ENCODE results near the gene CCDC192. TPM values are rescaled to one million over a fixed set of nuclear protein-coding genes. Genes with fewer than 3 reads are reported as not detected.
A peak's percentile ranks its signal among the peaks of the same experiment; 100 is the strongest.

Gene CCDC192
- total RNA-seq, 1 experiment from 2014 or later: 0.52 TPM

DNA sequence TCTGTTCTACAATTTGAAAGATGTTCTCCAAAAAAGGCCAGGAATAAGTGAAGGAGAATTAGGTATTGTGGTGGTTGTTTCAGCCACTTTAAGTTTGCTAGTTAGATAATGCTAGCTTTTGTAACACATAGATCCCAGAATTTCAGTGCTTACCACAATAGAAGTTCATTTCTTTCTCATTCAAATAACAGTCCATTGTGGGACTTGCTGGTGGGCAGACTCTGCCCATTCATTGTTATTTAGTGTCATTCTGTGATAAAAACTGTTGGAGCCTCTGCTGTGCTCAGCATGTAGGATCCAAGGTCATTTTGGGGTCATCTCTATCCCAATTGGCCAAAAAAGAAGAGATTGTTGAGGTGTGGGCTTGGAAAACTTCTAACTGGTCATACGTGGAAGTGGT, 106.8 kb downstream of the CCDC192 start:
- ATAC-seq (peak; percentile 55), DNase-seq (ENCODE audit: low spot score) (no peak)
- peaks cover 41% of the 10 kb centered on the region for H3K4me1 Mint-ChIP-seq
- ChIA-PET CTCF (no interaction called here), POLR2A (no interaction called here)
- H3K27me3 Mint-ChIP-seq (ENCODE audit: low read depth): no peaks in the 10 kb centered on the region; the same call in 1 of the 2 replicates
- H3K36me3 Mint-ChIP-seq: no peaks in the 10 kb centered on the region
- no peak overlapping the region for H3K27ac Mint-ChIP-seq
- H3K9me3 Mint-ChIP-seq: no peaks in the 10 kb centered on the region
- TF ChIP-seq, protein P1, sequence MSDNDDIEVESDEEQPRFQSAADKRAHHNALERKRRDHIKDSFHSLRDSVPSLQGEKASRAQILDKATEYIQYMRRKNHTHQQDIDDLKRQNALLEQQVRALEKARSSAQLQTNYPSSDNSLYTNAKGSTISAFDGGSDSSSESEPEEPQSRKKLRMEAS (CRISPR knock-in tag; IDR thresholded peaks at IDR 0.05): no peak
- no peak for TF ChIP-seq GRHL2 (CRISPR knock-in tag; IDR thresholded peaks at IDR 0.05; ENCODE audit: insufficient replicate concordance, severe bottlenecking)
- no peak for TF ChIP-seq EMX1 (CRISPR knock-in tag; IDR thresholded peaks at IDR 0.05)
- TF ChIP-seq SMAD4 (CRISPR knock-in tag; IDR thresholded peaks at IDR 0.05): no peak
- TF ChIP-seq NR1H2 (CRISPR knock-in tag; IDR thresholded peaks at IDR 0.05): no peak
- TF ChIP-seq MXD4 (CRISPR knock-in tag; IDR thresholded peaks at IDR 0.05; ENCODE audit: borderline replicate concordance): no peak
- TF ChIP-seq ATF1 (CRISPR knock-in tag; IDR thresholded peaks at IDR 0.05): no peak
- TF ChIP-seq, protein P2, sequence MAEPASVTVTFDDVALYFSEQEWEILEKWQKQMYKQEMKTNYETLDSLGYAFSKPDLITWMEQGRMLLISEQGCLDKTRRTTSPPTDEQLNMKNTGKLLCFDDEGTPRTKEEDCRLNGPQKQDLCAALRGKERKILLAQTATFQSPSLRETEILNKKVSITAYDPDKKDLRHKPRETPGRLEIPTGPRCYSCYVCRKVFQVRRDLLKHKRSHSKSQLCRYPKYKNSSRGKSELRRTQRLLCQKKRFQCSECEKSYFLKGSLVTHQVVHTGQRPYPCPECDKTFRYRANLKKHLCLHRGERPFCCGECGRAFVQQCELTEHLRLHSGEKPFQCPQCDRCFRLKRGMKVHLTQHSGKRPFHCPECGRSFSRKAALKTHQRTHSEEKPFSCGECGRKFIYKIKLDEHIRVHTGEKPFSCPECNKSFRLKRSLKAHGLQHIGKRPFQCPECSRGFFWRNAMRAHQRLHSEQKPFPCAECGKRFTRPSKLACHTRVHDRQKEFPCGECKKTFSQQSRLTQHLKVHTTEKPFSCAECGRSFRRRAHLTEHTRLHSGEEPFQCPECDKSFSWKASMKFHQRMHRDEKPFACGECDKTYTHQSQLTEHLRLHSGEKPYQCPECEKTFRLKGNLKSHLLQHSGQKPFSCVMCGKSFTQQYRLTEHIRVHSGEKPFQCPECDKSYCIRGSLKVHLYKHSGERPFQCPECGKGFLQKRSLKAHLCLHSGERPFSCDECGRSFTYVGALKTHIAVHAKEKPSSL (CRISPR knock-in tag; conservative IDR thresholded peaks at IDR 0.05): no peak
- TF ChIP-seq, protein P3, sequence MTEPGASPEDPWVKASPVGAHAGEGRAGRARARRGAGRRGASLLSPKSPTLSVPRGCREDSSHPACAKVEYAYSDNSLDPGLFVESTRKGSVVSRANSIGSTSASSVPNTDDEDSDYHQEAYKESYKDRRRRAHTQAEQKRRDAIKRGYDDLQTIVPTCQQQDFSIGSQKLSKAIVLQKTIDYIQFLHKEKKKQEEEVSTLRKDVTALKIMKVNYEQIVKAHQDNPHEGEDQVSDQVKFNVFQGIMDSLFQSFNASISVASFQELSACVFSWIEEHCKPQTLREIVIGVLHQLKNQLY (CRISPR knock-in tag; IDR thresholded peaks at IDR 0.05): no peak
- no peak for TF ChIP-seq ZNF232 (CRISPR knock-in tag; IDR thresholded peaks at IDR 0.05)
- no peak overlapping the region for H3K4me3 Mint-ChIP-seq

DNA sequence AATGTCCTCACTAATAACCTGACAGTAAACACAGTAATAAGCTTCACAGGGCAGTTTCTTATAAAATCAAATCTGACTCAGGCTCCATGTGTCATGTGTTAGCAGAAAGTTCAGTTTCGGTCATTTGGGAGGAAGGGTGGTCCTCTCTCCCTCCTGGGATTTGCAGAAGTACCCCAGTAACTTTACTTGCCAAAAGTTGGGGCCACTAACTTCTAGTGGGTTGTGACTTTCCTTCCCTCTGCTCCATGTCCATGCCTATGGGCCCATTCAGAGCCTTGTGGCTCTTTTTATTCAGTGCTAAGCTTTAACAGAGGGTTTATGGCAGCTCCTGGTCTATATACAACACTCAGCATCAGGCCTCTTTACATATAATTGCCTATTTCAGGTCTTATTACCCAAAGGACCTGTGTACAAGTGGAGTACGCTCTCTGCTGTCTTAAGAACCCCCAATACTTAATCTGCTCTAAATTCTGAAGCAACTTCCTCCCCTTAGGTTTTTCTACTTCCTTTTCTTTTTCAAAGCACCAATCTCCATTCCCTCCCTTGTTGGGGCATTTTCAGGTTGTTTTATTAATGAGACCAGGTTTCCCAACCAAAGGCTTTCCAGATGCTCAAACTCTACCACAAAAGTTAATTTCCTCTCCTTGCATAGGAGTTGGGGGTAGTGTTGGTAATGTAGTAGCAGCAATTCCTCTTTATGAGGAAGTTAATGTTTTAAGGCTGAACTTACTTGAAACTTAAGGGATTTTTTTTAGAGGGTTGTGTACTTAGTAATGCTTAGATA, 107.7 kb downstream of the CCDC192 start:
- Mint-ChIP-seq H3K4me3 (no peak overlapping the region), H3K36me3 (no peaks in the 10 kb centered on the region)
- CTCF ChIA-PET: no interaction called here

DNA sequence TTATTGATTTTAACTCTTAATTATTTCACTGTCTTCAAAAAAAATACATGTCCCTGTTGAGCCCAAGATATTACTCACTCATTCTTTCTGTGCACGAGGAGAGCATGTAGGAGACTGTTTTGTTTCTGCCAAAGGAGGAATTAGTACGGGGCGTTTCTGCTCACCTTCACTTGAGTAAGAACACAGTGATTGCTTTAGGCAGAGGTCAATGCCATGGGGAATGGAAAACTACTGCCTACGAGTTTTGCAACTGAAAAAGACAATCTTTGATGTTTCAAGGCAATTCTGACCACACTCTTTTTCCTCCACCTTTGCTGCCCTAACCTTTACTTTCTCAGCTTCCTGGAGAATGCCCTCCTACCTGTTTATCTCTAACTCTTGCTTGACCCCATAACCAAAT, 109.4 kb downstream of the CCDC192 start:
- CTCF ChIA-PET: interaction anchor here (0.6 kb wide), 1 partner anchor 1549 kb away, joined by 3 read pairs; no protein-coding TSS in a partner anchor
- Mint-ChIP-seq H3K36me3 (no peaks in the 10 kb centered on the region), H3K27me3 (ENCODE audit: low read depth) (no peaks in the 10 kb centered on the region; the same call in 1 of the 2 replicates), H3K4me1 (peaks cover 41% of the 10 kb centered on the region), H3K27ac (no peak overlapping the region), H3K4me3 (no peak overlapping the region), H3K9me3 (no peaks in the 10 kb centered on the region)
- DNase-seq (ENCODE audit: low spot score) (no peak), ATAC-seq (no peak)
- POLR2A ChIA-PET: no interaction called here
- TF ChIP-seq, protein P4, sequence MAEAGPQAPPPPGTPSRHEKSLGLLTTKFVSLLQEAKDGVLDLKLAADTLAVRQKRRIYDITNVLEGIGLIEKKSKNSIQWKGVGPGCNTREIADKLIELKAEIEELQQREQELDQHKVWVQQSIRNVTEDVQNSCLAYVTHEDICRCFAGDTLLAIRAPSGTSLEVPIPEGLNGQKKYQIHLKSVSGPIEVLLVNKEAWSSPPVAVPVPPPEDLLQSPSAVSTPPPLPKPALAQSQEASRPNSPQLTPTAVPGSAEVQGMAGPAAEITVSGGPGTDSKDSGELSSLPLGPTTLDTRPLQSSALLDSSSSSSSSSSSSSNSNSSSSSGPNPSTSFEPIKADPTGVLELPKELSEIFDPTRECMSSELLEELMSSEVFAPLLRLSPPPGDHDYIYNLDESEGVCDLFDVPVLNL (CRISPR knock-in tag; IDR thresholded peaks at IDR 0.05; ENCODE audit: borderline replicate concordance, low read depth): no peak
- TF ChIP-seq, protein P5, sequence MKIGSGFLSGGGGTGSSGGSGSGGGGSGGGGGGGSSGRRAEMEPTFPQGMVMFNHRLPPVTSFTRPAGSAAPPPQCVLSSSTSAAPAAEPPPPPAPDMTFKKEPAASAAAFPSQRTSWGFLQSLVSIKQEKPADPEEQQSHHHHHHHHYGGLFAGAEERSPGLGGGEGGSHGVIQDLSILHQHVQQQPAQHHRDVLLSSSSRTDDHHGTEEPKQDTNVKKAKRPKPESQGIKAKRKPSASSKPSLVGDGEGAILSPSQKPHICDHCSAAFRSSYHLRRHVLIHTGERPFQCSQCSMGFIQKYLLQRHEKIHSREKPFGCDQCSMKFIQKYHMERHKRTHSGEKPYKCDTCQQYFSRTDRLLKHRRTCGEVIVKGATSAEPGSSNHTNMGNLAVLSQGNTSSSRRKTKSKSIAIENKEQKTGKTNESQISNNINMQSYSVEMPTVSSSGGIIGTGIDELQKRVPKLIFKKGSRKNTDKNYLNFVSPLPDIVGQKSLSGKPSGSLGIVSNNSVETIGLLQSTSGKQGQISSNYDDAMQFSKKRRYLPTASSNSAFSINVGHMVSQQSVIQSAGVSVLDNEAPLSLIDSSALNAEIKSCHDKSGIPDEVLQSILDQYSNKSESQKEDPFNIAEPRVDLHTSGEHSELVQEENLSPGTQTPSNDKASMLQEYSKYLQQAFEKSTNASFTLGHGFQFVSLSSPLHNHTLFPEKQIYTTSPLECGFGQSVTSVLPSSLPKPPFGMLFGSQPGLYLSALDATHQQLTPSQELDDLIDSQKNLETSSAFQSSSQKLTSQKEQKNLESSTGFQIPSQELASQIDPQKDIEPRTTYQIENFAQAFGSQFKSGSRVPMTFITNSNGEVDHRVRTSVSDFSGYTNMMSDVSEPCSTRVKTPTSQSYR (CRISPR knock-in tag; IDR thresholded peaks at IDR 0.05): no peak
- TF ChIP-seq SP1 (CRISPR knock-in tag; conservative IDR thresholded peaks at IDR 0.05): no peak
- TF ChIP-seq JAZF1 (CRISPR knock-in tag; IDR thresholded peaks at IDR 0.05): no peak
- TF ChIP-seq, protein P6, sequence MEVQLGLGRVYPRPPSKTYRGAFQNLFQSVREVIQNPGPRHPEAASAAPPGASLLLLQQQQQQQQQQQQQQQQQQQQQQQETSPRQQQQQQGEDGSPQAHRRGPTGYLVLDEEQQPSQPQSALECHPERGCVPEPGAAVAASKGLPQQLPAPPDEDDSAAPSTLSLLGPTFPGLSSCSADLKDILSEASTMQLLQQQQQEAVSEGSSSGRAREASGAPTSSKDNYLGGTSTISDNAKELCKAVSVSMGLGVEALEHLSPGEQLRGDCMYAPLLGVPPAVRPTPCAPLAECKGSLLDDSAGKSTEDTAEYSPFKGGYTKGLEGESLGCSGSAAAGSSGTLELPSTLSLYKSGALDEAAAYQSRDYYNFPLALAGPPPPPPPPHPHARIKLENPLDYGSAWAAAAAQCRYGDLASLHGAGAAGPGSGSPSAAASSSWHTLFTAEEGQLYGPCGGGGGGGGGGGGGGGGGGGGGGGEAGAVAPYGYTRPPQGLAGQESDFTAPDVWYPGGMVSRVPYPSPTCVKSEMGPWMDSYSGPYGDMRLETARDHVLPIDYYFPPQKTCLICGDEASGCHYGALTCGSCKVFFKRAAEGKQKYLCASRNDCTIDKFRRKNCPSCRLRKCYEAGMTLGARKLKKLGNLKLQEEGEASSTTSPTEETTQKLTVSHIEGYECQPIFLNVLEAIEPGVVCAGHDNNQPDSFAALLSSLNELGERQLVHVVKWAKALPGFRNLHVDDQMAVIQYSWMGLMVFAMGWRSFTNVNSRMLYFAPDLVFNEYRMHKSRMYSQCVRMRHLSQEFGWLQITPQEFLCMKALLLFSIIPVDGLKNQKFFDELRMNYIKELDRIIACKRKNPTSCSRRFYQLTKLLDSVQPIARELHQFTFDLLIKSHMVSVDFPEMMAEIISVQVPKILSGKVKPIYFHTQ (CRISPR knock-in tag; IDR thresholded peaks at IDR 0.05): no peak

More for the DNA sequence above, 107.7 kb downstream of the CCDC192 start:
- Mint-ChIP-seq H3K9me3 (no peaks in the 10 kb centered on the region), H3K4me1 (peaks cover 41% of the 10 kb centered on the region), H3K27ac (no peak overlapping the region), H3K27me3 (ENCODE audit: low read depth) (no peaks in the 10 kb centered on the region; the same call in 1 of the 2 replicates)
- POLR2A ChIA-PET: no interaction called here
- no peak for ATAC-seq
- TF ChIP-seq RELA (CRISPR knock-in tag; IDR thresholded peaks at IDR 0.05; ENCODE audit: borderline replicate concordance) (no peak), PRRX2 (CRISPR knock-in tag; IDR thresholded peaks at IDR 0.05) (no peak), JAZF1 (CRISPR knock-in tag; IDR thresholded peaks at IDR 0.05) (no peak), ZNF232 (CRISPR knock-in tag; IDR thresholded peaks at IDR 0.05) (no peak), NFE2L1 (CRISPR knock-in tag; IDR thresholded peaks at IDR 0.05) (no peak), ZNF416 (CRISPR knock-in tag; IDR thresholded peaks at IDR 0.05) (no peak), GABPB1 (CRISPR knock-in tag; IDR thresholded peaks at IDR 0.05) (no peak), SOX15 (CRISPR knock-in tag; IDR thresholded peaks at IDR 0.05) (no peak)
- TF ChIP-seq, protein P3 (CRISPR knock-in tag; IDR thresholded peaks at IDR 0.05): no peak
- TF ChIP-seq, protein P7, sequence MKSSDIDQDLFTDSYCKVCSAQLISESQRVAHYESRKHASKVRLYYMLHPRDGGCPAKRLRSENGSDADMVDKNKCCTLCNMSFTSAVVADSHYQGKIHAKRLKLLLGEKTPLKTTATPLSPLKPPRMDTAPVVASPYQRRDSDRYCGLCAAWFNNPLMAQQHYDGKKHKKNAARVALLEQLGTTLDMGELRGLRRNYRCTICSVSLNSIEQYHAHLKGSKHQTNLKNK (CRISPR knock-in tag; IDR thresholded peaks at IDR 0.05): no peak
- DNase-seq (ENCODE audit: low spot score): no peak

Data from WTC11 (cell line).